Endometrial microvascular endothelial cells (primary cell): ENCODE measurements around the gene RNF4. TPM values are rescaled to one million over a fixed set of nuclear protein-coding genes. Genes with fewer than 3 reads are reported as not detected.

Source experiments
- in situ Hi-C: cut with HindIII; loops from 2 replicates; pipeline ENCODE4 v1.10.0; 2017; ENCODE audit warnings: low sequenced_read_pairs, low pct_unique_long_range_greater_than_20kb; ENCODE audit errors: inconsistent ontology term
- total RNA-seq: library from RNA; depleted of rRNA; stranded (reverse); fragments of >200 nt; gene quantifications from one replicate; pipeline ENCODE4 v1.2.3, GENCODE V29; 2015; ENCODE audit errors: inconsistent ontology term

The RNF4 gene
- total RNA-seq, 1 donor from 2014 or later: 74.1 TPM

DNA sequence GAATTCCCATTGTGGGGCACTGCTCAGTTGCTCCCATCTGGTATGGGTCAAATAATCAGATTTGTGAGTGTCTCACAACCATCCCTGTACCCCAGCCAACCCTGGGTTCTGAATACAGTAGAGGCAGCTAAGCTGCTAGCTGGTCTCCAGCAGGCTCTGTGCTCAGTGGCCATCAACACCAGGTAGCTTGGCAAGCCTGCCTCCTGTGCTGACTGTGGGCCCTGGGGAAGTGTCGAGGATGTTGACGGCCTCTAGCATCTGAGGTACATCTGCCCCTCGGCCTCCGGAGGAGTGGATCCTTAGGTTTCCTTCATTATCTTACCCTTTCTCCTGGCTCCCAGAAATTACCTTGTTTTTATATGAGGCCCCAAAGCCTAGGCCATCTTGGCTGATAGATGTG, 13.3 kb downstream of the RNF4 start:
- in situ Hi-C loops: no loop called here

DNA sequence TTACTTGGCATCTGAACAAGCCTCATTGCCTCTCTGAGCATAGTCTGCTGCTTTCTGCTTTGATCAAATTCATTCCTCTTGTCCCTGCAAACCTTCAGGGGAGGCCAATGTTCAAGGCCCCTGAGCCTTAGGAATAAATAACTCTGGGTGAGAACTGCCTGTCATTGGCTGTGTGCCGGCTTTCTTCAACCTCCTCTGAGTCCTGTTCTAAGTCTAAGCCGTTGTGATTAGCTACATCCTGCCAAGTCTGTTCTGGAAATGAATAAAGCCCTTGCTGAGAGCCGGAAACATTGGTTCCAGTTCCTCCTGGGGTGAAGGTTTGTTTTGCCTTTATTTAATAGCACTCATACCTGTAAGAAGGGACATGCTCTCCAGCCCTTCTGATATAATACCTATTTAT, 13.8 kb downstream of the RNF4 start:
- in situ Hi-C loops: no loop called here

DNA sequence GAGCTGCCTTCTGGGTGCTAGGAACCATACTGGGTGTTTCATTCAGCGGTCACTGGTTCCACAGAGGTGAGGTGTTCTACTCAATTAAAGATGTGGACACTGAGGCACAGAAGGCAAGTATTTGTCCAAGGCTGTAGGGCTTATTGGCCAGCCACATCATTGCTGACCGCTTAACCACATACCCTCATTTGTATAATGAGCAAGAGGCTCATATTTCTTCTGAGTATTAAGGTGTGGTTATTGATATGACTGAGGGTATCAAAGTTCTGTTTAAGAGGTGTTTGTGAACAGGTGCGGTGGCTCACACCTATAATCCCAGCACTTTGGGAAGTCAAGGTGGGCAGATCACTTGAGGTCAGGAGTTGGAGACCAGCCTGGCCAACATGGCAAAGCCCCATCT, 14.3 kb downstream of the RNF4 start:
- in situ Hi-C loops: no loop called here

DNA sequence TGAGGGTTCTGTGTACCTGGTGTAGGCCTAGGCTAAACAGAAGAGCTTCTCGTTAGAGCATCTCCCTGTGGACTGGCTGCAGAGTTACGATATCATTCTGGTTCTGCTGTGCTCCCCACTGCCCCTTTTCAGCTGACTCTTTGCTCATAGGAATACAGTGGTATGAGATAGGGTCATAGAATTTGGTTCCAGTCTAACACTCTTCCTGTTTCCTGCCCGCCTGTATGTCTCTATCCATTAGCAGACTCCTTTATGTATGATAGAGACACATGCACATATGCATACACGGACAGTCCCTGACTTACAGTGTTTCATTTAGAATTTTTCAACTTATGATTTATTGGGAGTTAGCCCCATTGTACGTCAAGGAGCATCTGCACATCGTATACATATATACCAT, 15.3 kb downstream of the RNF4 start:
- in situ Hi-C loops: no loop called here

DNA sequence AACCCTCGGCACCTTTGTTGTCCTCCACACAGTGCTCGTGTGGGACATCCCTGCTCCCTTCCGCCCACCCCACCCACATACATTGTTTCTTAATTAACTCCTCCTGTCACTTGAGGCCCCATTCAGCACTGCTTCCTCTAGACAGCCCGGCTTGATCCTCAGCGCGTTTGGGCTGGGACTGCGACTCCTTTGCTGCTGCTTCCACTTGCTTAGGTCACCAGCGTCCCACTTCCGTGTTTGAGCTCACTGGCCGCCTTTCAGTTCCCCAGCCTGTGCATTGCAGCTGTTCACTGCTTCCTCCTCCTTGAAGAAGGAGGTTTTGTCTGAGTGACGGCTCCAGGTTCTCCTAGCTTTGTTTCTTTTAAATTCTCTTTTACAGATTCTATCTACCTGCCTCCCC, 16.1 kb downstream of the RNF4 start:
- in situ Hi-C loops: no loop called here

DNA sequence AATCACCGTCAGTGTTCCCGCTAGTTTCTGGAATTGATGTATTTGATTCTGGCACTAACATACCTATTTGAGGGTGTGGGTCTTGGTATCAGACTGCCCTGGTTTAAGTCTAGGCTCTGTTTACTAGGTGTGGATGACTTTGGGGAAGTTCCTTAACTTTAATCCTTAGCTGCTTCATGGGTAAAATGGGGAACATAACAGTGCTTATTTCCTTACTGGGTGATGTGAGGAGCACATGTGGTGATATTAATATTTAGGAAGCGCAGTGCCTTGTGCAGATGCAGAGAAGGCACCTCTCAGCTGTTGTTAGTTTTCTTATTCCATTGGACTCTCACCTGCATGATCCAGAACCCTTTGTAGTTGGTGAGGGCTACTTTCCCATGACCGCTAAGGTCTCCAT, 17.1 kb downstream of the RNF4 start:
- in situ Hi-C loops: no loop called here

DNA sequence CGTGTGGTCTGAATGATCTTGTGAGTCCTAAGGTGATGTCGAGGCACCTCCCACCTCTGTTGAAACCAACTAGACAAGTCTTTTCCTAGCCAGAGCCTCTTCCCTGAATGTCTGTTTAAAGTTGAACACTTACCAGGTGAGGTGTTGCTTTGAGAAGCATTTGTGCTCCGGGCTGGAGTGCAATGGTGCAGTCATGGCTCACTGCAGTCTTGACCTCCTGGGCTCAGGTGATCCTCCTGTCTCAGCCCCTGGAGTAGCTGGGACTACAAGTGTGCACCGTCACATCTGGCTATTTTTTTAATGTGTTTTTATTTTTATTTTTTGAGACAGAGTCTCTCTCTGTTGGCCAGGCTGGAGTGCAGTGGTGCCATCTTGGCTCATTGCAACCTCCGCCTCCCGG, 18.1 kb downstream of the RNF4 start:
- in situ Hi-C loops: no loop called here

DNA sequence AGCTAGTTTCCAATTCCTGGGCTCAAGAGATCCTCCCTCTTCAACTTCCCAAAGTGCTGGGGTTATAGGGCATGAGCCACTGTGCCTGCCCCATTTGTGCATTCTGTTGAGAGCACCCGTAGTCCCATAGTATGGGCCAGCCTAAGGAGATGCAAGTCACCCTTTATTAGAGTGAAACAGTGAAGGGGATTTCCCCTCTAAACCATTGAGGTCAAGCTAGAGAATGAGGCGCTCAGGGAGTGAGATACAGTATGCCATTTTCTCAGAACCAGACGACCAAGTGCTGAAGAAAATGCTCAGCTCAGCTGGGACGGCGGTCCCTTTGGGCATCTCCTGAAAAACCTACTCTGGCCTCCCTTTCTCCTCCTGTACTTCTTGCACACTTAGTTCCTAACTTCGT, 18.7 kb downstream of the RNF4 start:
- in situ Hi-C loops: no loop called here

DNA sequence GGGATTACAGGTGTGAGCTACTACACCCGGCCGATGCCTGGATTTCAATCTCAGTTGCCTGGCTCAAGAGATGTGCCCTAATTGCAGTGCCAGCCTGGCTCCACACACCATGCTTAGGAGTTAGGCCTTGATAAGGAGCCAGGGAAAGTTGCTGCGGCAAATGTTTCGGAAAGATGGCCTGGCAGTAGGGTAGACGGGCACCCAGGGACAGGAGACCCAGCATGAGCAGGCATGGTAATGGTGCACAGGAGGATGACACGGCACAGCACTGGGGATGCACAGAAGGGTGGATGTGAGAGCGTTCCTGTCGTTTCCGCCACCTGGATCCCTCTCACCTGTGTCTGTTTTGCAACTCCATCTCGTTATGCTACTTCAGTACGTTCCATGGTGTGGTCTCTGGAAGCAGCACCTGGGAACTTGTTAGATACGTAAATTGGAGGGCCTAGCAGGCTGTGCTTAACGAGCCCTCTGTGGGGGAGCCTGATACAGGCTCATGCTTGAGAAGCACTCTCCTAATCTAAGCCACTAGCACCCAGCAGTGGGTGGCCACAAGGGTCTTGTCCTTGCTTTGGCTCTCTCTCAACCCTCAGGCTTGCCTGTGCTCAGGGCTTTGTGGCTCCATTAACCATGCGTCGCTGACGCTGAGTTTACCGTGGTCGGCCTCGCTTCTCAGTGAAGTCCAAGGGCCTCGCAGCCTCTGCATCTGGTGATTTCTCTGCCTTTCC, 20.3 kb downstream of the RNF4 start:
- in situ Hi-C loops: no loop called here

DNA sequence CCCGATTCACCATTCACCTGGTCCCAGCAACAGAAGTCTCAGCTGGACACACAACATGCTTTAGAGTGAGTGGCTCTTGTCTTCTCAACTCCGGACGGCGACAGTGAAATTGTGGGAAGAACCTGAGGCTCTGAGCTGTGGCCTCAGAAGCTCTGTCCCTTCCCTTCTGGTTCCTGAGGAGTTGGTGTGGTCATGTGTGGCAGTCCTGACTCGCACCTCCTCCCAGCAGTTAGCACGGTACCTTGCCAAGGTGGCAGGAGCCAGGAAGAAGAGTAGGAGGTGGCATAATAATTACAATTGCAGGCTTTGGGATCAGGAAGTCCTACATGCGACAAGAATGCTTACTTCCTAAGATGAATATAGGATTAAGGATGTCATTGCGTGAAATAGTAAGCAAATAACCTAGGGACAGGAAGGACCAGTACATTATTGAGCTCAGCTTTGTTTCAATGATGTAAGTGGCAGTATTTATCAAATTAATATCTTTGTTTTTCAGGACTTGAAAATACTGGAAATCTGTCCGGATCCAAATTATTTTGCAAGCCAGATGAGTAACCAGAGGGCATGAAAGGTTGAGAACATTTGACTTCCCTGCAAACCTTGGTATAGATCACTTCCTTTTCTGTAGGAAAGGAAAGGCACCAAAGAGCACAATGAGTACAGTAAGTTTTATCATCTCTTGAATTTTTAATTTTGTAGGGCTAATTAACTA, 21.1 kb downstream of the RNF4 start:
- in situ Hi-C loops: no loop called here

DNA sequence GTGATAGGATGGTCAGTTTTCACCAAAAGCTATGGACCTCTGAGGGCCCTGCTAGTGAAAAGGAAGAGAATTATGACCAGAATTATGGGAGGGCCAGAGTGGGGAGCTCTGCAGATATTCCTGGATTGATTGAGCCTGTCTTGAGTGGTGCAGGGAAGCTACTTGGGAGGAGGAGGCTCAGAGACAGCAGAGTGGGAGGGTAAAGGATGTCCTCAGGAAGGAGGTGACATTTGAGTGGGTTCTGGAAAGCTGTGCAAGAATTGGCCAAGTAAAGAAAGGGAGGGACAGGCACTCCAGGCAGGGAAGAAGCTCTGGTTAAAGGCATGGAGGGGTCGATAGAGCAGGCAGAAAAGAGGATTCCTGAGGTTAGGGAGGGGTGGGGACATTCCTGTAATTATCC, 24.1 kb downstream of the RNF4 start:
- in situ Hi-C loops: no loop called here

DNA sequence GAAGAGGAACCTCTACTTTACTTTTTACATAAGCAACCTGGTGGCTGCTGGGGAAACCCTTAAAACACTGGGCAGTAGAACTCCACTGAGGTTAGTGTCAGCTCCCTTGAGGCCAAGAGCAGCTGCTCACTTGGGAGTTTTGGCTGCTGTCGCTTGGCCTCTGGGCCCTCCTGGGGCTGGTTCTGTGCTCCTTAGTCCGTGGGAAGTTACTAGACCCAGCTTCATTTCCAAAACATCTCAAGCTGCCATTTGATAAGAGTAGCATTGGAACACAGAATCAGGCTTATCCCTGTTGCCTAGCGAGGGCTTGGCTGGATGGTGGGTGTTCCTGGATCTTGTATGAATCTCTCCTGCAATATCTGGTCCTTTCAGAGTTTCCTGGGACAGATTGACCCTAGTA, 26.1 kb downstream of the RNF4 start:
- in situ Hi-C loops: no loop called here

DNA sequence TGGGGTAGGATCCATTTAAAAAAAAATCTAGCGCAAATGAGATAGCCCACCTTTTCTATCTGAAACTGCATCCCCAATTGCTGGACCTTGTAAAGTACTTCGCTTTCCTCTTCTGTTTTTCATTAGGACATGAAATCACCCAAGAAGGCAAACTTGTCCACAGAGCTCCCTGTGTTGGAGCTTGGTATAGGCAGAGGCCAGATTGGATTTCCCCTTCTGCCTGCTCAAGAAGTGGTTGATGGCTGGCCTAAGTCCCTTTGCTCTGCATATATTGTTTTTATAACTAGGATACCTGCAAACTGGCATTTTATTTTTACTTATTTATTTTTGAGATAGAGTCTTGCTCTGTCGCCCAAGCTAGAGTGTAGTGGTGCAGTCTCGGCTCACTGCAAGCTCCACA, 28.4 kb downstream of the RNF4 start:
- in situ Hi-C loops: no loop called here

DNA sequence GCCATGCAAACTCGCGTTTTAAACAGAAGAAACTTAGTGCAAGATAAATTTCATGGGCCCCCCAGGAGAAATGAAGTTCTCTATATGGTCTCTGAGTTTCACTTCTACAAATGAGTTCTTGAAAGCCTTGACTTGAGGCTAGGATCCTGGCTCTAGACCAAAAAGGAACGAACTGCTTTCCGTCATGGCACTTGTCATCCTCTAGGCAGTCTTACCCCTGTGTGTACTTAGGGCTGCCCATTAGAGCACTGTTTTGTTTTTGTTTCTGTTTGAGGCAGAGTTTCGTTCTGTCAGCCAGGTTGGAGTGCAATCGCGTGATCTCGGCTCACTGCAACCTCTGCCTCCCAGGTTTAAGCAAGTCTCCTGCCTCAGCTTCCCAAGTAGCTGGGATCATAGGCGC, 29.0 kb downstream of the RNF4 start:
- in situ Hi-C loops: no loop called here

DNA sequence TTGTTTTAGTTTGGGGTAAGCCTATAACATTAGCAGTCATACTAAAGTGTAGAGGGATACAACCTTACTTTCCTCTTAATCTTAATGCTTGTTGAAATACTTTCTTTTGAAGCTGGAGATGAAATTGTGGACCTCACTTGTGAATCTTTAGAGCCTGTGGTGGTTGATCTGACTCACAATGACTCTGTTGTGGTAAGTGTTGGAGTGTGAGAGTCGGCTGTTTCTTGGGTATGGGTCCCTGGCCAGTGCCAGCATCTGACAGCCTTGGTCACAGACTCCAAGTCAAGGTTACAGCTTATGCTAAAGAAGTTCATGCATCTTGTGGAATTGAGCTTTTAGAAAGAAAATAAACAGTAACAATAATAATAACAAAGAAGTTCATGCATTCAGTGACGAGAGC, 31.6 kb downstream of the RNF4 start:
- in situ Hi-C loops: no loop called here

DNA sequence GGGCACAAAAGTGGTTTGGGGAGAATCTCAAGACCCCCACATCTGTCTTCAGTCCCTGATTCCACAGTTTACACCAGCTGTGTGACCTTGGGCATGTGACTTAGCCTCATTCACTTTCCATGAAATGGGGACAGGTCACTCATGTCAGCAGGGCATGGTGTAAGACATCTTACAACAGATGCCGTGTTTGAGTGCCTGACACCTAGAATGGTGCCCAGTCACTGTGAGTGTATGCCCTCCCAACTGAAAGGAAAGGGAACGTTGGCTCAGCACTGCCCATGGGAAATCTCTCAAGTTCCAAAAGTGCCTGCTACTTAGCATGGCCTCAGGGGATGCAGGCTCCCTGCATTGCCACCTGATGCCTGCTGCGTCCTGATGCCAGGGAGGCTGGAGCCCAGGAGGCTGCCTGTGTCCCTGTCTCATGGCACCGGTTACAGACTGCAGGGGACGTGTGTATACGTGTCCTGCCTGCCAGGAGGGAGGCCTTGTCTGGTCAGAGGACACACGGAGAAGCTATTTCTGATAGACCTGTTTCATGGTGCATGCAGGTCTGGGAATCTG, 32.2 kb downstream of the RNF4 start:
- in situ Hi-C loops: no loop called here

DNA sequence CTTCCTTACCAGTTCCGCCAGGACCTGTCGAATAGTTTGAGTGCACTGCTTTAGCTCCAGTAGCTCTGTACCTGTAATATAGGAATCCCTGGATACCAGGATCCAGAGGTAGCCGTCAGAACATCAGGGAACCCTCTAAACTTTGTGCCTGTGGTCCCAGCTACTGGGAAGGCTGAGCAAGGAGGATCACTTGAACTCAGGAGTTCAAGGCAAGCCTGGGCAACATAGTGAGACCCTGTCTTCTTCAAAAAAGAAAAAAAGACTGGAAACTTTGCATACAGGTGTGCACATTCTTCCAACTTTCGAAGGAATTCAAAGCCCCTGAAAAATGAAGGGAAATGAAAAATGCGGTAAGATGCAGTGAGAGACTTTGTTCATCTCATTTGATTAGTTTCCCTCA, 34.9 kb downstream of the RNF4 start:
- in situ Hi-C loops: no loop called here

DNA sequence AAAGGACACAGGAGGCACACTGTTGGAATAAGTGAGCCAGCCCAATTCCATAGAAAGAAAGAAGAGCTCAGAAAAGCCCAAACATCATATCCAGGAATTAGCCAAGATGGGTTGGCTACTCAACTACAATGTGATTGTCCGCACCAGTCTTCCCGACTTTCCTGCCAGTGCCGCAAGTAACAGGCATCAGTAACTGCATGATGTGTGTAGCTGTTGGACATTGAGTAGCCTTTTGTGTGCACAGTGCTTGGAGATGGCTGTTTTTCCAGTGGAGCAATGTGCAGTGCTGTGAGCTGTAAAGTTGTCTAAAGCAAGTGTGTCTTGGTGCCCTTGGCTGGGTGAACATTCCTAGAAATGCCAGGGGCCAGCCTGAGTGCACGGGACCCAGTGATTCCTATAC, 38.4 kb downstream of the RNF4 start:
- in situ Hi-C loops: no loop called here

DNA sequence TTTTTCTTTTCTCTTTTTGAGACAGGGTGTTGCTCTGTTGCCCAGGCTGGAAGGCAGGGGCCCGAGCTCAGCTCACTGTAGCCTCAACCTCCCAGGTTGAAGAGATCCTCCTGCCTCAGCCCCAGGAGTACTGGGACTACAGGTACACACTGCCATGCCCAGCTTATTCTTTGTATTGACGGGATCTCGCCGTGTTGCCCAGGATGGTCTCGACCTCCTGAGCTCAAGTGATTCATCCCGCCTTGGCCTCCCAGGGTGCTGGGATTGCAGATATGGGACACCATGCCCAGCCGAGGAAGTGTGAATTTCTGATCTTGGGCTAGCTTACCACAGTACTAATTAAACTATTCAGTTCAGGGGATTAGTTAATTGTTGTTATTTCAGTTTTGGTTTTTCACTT, 38.9 kb downstream of the RNF4 start:
- in situ Hi-C loops: no loop called here
